Right lung (tissue), 5 donors: ENCODE results near the gene PTPRA. TPM values are rescaled to one million over a fixed set of nuclear protein-coding genes. Genes with fewer than 3 reads are reported as not detected.

Experiments
- DNase-seq, 2 donors: peaks; one replicate each; pipeline ENCODE4 v3.0.0-alpha.2; 2013
- polyA plus RNA-seq, 5 donors: library from polyadenylated mRNA; unstranded; fragments of 120-200 nt; gene quantifications; one replicate each; pipeline versions ENCODE4 v1.2.1 to v1.2.3, GENCODE V29; 2013; ENCODE audit warnings: inconsistent platforms in 1 of 5, low replicate concordance in 1 of 5; ENCODE audit not compliant: insufficient read length in 5 of 5, insufficient read depth in 1 of 5

The PTPRA gene
- polyA plus RNA-seq, 5 donors, result 74.5 to 98.7 (median 92.2) TPM

DNA sequence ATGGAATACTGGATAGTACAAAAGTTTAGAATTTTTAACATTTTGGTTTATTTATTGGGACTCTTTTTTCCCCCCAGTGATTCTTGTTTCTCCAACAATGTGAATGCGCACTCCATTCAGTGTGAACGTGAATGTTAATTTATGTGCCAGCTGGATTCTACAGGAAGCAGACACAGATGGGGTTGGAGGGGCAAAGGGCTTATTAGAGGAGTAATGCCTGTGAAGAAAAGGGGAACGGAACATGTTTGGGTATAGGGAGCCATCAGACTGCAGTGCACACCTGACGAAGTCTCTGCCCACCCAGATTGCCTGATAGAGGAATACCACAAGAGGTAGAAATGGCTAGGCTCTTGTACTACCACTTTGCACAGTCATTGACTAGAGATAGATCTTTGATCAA is 48.2 kb downstream of the PTPRA start:
- DNase-seq, result no peak

DNA sequence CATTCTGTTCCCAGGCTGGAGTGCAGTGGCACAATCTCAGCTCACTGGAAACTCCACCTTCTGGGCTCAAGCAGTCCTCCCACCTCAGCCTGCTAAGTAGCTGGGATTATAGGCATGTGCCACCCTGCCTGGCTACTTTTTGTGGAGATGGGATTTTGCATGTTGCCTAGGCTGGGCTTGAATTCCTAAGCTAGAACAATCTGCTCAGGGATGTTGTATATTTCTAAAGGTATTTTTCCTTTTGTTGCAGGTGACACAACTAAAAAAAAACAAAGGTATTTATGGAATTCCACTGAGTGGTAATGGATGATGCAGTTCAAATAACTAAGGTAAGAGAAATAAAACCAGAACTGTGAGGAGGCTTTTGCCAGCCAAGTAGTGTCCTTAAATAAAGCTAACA is 49.7 kb downstream of the PTPRA start:
- DNase-seq, result no peak

DNA sequence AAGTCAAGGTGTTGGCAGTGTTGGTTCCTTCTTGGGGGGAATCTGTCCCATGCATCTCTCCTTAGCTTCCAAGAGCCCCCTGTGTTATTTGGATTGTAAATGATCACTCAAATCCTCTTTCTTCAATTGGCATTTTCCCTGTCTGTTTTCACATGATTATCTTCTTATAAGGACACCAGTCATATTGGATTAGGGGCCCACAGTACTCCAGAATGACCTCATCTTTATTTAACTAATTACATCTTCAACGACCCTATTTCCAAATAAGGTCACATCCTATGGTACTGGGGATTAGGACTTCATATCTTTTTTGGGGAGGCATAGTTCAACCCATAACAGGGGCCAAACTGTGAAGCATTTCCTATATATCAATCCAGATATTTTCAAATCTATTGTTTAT is 57.3 kb downstream of the PTPRA start:
- DNase-seq, result no peak

DNA sequence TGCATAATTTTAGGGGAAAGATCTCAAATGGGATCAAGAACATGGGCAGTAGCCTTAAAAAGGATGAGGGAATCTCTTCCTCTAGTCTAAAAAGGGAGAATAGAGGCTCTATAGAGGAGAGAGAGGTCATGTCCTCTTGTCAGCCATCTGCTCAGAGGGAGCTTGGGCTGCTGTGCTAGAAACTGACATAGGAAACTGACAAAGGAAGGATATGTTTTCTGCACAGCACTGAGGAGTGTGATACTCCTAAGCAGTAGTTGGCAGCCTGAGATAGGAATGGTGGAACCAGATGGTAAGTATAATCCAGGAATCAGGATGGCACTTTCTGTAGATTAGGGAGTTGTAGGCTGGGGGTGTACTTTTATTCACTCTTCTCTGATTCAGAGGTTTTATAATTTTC is 59.2 kb downstream of the PTPRA start:
- no peak for DNase-seq

DNA sequence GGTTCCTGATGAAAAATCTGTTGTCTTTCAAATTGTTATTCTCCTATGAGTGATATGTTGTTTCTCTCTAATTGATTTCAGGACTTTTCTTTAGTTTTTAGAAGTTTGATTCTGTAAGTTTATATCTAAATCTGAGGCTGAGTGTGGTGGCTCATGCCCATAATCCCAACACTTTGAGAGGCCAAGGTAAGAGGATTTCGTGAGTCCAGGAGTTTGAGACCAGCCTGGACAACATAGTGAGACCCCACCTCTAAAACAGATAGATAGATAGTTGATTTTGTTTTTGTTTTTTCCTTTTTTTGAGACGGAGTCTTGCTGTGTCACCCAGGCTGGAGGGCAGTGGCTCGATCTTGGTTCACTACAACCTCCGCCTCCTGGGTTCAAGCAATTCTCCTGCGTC is 64.6 kb downstream of the PTPRA start:
- no peak for DNase-seq

DNA sequence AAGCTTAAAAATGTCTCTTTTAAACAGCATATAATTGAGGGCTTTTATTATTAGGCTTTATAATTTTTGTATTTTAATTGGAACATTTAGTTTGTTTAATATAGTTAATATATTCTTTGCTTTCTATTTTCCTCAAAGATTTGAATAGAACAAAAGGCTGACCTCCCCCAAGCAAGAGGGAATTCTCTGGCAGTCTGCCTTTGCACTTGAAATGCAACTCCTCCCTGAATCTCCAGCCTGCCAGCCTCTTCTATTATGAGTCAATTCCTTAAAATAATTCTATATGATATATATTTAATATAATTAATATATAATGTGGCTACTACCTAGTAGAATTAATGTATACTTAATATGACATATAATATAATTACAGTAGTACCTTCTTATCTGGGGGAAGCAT is 69.2 kb downstream of the PTPRA start:
- DNase-seq, result no peak

DNA sequence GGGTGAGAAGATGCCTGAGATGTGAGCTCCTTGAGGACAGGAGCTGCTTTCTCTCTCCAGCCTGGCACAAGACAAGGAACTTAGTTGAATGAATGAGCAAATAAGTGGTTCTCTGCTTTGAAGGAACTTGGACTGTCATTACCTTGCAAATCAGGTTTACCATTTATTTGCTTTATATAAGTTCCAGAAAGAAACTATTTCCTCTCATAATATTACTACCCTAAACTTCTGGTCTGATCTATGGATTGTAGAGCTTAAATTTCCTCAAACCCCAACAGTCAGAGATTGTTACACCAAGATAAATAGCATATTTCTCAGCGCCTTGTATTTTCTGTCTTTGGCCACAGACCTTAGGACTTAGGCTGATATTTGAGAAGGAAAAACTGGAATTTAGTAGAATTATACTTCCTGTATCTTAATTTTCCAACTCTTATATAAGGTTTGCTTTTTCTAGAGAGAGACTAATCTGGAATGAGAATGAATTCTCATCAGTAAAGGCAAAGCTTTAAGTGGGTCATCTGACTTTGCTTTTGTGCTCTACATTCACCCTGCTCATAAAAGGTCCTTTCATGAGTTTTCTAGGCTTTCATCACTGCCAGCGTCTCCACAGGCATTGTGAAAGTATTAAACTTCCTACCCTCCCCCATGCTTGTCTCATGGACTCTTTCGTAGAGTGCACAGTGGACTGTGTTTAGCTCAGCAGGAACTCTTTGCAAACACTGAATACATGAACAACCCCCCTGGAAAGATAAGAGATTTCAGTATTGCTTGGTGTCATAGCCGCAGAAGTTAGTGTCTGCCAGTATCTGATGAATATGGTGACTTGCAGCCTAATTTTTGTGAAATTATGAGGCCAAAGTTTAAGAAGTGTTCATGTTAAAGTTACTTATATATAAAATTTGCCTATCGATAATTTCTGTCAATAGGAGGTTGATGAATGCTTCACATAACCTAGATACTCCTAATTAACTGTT is 74.0 kb downstream of the PTPRA start:
- peak; percentile 57 to 79 for DNase-seq

DNA sequence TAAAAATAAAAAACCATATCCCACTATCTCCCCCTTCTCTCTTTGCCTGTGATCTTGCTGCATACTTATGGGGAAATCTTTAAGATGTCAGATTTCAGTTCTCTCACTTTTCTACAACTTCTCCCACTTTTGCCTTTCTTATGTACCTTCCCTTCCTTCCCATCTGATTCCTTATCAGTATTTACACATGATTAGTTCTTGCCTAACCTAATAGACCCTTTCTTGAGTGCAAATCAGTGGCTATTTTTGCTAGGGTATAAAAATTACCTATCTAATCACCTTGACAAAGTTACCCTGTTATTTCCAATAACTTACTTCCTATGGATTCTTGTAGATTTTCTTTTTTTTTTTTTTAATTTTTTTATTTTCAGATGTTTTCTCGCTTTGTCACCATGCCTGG is 75.7 kb downstream of the PTPRA start:
- no peak for DNase-seq

DNA sequence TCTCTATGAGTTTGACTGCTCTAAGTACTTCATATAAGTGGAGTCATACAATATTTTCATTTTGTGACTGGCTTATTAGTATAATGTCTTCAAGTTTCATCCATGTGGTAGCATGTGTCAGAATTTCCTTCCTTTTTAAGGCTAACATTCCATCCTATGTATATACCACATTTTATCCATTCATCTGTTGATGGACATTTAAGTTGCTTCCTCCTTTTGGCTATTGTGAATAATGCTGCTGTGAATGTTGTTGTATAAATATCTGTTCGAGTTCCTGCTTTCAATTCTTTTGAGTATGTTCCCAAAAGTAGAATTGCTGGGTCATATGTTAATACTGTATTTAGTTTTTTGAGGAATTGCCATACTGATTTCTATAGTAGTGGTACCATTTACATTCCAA is 79.5 kb downstream of the PTPRA start:
- DNase-seq, result no peak

DNA sequence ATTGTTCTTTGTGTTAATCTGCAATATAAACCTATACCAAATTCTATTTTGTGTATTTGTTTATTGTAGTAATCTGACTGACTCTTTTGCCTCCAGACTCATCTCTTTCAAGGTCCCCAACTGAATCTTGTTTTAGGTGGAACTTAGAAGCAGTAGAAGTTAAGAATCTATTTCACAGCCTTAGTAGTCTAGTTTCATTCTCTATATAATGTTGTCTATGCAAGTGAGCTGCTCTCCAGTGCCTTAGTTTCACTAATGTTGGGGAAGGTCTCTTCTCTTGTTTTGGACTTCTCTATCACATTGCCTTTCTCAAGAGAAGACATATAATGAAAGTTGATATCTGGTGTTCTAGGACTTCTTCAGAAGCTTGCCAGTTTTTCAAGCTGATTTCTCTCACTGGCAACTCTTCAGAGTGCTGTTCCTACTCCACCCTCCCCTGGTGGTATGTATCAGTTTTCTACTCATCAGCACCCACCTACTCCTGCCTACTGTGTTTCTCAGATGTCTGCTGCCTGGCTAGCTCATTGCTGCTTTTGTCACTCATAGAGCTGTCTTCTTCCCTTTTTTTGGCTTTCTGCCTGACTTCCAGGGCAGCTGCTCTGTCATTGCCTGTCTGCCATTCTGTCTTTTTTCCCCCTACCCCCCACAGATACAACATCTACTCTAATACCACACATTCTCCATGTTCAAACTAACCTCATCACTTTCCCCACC is 82.1 kb downstream of the PTPRA start:
- peak; percentile 9 to 18 for DNase-seq

DNA sequence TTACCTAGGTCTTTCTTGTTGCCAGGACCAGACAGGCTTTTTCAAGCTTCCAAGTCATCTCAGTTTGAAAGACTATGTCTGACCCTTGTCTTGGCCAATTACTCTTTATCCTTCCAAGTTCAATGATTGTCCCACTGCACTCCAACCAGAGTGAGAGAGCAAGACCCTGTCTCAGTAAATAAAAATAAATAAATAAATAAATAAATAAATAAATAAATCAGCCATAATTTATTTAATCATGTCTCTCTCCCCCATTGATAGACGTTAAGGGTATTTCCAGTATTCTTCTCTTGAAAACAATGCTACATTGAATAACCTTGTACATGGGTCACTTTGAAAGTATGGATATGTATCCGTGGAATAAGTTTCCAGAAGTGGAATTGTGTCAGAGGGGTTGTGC is 83.2 kb downstream of the PTPRA start:
- no peak for DNase-seq

DNA sequence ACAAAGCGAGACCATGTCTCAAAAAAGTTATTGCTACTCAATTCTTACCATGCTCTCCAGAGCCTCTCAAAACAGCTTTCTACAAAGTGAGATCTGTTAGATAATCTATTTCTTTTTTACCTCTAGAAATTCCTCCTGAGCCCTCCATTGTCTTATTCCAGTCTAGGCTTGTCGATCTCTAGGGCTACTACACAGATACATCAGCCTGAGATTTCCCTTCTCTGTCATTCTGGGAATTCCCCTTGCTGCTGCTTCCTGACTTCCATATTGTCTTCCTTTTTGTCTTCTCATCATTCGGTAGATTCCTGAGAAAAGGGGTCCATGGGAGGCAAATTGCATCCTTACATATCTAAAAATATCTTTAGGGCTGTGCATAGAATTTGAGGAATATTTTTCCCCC is 94.6 kb downstream of the PTPRA start:
- no peak for DNase-seq

DNA sequence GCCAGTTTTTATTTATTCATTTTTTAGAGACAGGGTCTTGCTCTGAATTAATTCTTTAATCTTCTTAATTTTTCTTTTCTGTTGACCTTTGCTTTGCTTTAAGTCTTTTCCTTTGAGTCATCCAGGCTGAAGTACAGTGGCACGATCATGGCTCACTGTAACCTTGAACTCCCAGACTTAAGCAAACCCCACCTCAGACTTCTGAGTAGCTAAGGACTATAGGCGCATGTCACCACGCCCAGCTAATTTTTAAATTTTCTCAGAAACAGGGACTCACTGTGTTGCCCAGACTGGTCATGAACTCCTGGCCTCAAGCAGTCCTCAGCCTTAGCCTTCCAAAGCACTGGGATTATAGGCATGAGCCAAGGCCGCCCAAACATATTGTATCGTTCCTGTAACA is 98.8 kb downstream of the PTPRA start:
- DNase-seq, result no peak

DNA sequence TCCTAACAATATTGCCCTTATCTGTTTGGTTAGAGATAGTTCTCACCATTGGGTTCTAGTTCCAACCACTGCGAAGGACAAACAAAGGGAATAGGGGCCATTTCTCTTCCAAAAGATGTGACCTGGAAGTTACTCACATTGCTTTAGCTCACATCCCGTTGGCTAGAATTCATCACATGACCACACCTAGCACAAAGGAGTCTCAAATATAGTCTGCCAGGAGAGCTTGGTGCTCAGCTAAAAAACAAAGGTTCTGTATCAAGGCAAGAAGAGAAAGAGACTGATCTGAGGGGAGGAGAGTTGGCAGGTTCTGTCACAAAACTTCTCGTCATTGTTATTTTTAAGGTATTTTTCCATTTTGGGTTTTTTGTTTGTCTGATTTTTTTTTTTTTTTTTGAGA is 100.3 kb downstream of the PTPRA start:
- DNase-seq, result no peak

DNA sequence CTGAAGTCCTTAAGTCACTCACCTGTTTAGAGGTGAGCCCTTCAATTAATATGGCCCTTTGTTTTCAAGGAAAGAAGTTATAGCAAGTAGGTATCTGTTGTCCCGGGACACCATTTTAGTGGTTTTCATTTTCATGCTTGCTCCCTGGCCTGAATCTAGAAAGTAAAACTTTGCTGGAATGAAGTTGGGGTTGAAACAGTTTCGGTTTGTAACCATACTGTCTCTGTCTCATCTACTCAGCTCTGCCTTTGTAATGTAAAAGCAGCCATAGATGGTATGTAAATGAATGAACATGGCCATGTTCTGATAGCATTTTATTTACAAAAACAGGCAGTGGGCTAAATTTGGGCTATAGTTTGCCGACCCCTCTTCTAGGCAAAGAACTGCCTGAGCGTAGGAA is 105.2 kb downstream of the PTPRA start:
- no peak for DNase-seq

DNA sequence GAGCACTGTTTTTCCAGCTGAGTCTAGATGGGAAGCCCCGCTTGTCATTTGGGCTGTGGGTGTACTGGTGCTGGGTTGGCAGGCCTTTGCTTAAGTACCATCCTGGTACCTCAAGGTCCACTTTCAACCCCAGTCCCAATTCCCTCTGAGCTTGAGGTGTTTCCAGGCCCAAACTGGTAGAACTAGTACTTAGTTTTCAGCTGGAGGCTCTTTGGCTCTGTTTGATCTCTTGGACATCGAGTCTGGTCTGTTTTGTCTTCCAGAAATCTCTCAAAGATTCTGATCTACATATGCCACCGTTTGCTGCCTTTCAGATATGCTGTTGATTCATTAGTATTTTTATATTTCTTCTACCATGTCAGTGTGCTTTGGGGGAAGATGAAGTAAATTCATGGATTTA is 108.4 kb downstream of the PTPRA start:
- DNase-seq, result no peak

DNA sequence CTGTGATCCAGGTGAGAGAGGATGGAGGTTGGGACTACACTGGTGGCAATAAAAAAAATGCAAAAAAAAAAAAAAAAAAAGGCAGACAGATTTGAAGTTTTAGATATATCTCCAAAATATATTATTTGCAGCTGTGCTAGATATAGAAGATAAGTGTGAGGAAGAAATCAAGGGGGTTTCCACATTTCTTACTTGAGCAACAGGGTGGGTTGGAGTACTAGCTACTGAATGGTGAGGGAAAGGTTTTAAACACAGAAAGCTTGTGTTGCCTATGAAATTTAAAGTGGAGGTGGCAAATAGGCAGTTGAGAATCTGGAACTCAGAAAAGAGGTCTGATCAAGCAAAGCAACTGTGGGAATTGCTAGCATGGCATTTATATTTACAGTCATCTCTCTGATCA is 110.2 kb downstream of the PTPRA start:
- DNase-seq, result no peak

DNA sequence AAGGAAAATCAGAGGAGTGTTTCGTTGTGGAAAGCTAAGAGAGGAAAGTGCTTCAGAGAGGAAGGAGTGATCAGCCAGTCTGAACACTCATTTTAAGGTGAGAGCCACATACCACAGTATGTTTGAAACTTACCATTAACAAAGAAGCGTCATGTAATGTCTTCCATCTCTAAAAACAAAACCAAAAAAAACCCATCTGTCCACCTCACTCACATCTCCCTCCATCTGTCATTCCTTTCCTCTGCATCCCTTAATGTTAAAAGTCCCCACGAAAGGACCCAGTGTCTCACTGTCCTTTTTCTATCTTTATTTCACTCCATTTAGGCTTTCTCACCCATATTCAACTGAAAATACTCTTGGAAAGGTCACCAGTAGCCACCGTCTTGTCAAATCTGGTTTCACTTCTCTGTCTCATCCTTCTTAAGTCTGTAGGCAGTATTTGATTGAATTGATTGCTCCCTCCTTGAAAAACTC is 110.8 kb downstream of the PTPRA start:
- DNase-seq, result no peak

DNA sequence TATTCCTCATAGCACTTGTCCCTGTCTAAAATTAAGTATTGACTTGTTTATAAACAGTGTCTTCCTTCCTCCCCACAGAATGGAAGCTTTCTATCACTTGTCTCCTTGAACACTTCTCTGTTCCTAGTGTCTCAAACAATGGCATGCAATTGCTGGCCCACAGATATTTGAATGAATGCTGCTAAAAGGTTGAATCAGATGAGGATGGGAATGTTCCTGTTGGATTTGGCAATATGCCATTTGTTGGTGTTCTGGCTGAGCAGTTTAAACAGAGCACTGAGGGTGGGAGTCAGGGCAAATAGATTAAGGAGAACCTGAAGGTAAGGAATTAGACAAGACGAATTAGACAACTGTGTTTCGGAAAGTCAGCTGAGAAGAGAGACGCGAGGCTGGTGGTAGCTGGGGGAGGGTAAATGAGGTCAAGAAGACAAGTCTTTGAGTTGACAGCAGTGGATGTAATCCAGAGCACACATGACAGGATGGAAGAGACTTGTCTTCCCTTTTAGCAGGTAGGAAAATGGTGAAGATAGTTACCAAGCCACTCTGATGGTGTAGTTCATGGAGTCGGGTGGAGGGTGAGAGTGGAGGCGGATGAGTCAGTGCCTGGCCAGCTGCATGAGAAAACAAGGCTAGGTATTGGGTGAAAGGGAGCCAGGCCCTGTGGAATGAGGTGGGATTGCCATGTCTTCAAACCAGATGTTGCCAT is 111.8 kb downstream of the PTPRA start:
- no peak for DNase-seq

DNA sequence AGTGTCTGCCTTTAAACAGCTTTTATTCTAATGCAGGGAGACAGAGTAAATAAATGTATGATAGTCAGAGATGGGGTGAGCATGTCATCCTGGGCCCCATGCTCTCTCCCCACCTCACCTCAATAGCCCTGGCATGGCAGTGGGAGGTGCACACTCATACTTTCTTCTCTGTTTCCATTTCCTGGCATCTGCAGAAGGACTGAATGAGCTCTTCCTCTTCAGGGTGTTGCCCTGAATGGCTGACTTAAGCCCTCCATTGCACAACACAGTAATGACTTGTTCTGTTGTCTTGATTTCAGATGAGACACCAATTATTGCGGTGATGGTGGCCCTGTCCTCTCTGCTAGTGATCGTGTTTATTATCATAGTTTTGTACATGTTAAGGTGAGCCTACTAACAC is 113.2 kb downstream of the PTPRA start:
- no peak for DNase-seq

DNA sequence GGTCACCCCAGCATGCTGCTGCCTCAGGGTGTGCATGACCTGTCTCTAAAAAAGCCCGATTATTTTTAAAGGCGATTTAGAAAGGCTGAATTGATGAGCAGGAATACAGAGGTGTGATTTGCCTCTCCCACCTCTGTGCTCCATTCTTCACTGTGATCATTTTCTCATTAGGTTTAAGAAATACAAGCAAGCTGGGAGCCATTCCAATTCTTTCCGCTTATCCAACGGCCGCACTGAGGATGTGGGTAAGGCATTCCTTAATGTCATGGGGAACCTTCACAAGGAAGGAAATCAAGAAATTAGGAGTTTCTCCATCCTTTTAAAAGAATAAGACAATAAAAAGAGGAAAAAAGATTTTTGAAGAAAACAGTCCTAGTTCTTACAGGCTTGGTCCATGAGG is 114.6 kb downstream of the PTPRA start:
- DNase-seq, result no peak

DNA sequence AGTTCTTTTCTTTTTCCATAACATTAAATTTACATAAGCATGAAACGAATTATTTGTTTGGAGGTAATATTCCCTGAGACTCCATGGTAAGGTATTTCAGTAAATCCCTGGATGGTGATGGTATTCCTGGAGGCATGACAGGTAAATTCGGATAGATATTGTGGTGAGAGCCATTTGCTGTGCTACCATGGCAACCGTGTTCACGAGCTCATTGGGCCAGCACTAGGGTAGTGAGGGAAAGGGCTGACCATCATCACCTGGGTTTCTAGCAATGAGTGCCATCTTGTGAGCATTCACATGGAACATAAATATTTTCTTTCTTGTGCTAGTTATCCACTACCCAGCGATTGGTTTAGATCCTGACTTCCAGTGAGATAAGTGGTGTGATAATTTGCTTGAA is 118.3 kb downstream of the PTPRA start:
- DNase-seq, result no peak

DNA sequence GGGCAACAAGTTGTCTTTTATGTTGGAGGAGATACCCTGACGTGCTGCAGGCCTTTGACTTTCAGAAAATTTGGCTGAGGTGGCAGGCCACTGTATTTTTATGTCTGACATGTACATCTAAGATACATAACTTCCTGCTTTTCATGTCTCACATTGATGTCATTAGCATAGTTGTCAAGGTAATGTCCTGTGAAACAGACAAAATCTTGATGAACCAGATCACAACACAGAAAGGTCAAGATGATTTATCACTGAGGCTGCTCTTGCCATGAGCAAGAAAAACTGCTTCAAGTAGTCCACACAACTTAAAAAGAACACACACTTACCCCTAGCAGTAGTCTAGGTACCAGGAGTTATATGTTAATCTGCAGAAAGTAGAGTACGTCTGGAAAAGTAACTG is 120.0 kb downstream of the PTPRA start:
- DNase-seq, result no peak
